ENCODE results near the gene PDIA5.

DNA sequence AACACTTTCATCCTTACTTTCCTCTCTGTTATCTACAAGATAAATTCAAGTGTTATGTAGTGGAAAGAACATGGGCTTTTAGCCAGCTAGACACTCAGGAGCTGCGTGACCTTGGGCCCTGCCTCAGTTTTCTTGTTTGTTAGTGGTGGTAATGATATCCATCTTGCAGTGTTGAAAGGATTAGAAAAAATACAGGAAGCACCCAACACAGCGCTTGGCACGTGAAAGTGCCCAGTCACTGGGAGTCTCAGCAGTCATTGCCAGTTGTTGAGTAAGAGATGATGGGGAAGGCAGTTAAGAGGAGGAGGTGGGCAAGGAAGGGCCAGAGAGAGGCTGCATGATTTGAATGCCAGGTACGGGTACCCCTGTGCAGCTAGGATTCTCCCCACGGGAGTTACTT, 5.3 kb downstream of the PDIA5 start:
- no peak for TF ChIP-seq POLR2A (IDR thresholded peaks at IDR 0.05)
- TF ChIP-seq, protein P1, sequence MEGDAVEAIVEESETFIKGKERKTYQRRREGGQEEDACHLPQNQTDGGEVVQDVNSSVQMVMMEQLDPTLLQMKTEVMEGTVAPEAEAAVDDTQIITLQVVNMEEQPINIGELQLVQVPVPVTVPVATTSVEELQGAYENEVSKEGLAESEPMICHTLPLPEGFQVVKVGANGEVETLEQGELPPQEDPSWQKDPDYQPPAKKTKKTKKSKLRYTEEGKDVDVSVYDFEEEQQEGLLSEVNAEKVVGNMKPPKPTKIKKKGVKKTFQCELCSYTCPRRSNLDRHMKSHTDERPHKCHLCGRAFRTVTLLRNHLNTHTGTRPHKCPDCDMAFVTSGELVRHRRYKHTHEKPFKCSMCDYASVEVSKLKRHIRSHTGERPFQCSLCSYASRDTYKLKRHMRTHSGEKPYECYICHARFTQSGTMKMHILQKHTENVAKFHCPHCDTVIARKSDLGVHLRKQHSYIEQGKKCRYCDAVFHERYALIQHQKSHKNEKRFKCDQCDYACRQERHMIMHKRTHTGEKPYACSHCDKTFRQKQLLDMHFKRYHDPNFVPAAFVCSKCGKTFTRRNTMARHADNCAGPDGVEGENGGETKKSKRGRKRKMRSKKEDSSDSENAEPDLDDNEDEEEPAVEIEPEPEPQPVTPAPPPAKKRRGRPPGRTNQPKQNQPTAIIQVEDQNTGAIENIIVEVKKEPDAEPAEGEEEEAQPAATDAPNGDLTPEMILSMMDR (IDR thresholded peaks at IDR 0.05) = no peak

Measured in heart left ventricle (tissue), 13 donors.